ENCODE measurements around the gene LCE3B. TPM values are rescaled to one million over a fixed set of nuclear protein-coding genes. Genes with fewer than 3 reads are reported as not detected.

LCE3B gene
- total RNA-seq, 1 experiment from 2014 or later = not detected

DNA sequence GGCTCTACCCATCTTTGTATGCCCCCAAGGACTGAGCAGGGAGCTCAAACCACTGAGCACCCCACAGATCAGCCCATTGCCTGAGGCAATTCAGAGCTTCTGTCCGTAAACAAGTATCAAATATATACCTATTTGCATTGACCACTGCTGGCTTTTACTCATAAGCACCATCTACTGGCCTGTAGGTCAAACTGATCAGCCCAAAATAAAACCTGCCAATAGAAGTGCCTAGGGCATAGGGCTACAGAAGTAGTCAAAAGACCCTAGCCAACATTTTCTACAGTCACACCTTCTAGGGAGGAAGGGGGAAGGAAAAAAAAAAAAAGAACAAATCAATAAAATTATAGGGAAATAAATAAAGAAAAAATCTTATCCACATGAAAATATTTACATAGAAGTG lies 28.0 kb upstream of the LCE3B start (continued):
- TF ChIP-seq, protein P1, sequence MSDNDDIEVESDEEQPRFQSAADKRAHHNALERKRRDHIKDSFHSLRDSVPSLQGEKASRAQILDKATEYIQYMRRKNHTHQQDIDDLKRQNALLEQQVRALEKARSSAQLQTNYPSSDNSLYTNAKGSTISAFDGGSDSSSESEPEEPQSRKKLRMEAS (CRISPR knock-in tag; IDR thresholded peaks at IDR 0.05) = no peak
- no peak for TF ChIP-seq NR1H2 (CRISPR knock-in tag; IDR thresholded peaks at IDR 0.05)
- no peak for TF ChIP-seq ZNF263 (CRISPR knock-in tag; IDR thresholded peaks at IDR 0.05; ENCODE audit: low read depth)
- no peak for TF ChIP-seq JUN (CRISPR knock-in tag; IDR thresholded peaks at IDR 0.05)
- no peak for TF ChIP-seq ZNF671 (CRISPR knock-in tag; IDR thresholded peaks at IDR 0.05)
- TF ChIP-seq SP1 (CRISPR knock-in tag; conservative IDR thresholded peaks at IDR 0.05) = no peak

DNA sequence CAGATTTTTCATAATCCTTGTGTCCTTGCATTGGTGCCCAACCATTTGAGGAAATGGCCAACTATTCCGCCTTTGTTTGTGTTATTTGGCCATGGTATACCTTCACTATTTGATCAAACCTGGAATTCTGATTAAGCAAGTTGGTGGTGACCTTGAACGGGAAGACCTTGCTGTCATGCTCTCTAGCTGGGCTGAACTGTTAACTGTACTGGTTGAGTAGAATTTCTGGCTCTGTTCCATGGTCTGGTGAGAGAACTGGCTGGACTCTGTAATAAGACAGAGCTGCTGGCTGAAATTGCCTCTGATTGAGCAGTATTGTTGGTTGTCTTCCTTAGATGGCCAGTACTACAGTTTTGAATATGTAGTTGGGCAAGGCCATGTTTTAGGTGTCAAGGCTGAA lies 16.6 kb upstream of the LCE3B start:
- Mint-ChIP-seq H3K36me3 (peaks cover 70% of the 10 kb centered on the region), H3K27me3 (ENCODE audit: low read depth) (peaks cover 7% of the 10 kb centered on the region; the same call in 1 of the 2 replicates), H3K4me1 (no peaks in the 10 kb centered on the region), H3K27ac (no peak overlapping the region), H3K4me3 (no peak overlapping the region), H3K9me3 (peaks cover 87% of the 10 kb centered on the region)
- DNase-seq (ENCODE audit: low spot score) (no peak), ATAC-seq (no peak)
- CTCF ChIA-PET = no interaction called here
- POLR2A ChIA-PET = no interaction called here
- TF ChIP-seq, protein P2, sequence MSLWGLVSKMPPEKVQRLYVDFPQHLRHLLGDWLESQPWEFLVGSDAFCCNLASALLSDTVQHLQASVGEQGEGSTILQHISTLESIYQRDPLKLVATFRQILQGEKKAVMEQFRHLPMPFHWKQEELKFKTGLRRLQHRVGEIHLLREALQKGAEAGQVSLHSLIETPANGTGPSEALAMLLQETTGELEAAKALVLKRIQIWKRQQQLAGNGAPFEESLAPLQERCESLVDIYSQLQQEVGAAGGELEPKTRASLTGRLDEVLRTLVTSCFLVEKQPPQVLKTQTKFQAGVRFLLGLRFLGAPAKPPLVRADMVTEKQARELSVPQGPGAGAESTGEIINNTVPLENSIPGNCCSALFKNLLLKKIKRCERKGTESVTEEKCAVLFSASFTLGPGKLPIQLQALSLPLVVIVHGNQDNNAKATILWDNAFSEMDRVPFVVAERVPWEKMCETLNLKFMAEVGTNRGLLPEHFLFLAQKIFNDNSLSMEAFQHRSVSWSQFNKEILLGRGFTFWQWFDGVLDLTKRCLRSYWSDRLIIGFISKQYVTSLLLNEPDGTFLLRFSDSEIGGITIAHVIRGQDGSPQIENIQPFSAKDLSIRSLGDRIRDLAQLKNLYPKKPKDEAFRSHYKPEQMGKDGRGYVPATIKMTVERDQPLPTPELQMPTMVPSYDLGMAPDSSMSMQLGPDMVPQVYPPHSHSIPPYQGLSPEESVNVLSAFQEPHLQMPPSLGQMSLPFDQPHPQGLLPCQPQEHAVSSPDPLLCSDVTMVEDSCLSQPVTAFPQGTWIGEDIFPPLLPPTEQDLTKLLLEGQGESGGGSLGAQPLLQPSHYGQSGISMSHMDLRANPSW (CRISPR knock-in tag; conservative IDR thresholded peaks at IDR 0.05; ENCODE audit: low read depth) = no peak
- TF ChIP-seq, protein P3, sequence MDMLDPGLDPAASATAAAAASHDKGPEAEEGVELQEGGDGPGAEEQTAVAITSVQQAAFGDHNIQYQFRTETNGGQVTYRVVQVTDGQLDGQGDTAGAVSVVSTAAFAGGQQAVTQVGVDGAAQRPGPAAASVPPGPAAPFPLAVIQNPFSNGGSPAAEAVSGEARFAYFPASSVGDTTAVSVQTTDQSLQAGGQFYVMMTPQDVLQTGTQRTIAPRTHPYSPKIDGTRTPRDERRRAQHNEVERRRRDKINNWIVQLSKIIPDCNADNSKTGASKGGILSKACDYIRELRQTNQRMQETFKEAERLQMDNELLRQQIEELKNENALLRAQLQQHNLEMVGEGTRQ (CRISPR knock-in tag; IDR thresholded peaks at IDR 0.05) = no peak

DNA sequence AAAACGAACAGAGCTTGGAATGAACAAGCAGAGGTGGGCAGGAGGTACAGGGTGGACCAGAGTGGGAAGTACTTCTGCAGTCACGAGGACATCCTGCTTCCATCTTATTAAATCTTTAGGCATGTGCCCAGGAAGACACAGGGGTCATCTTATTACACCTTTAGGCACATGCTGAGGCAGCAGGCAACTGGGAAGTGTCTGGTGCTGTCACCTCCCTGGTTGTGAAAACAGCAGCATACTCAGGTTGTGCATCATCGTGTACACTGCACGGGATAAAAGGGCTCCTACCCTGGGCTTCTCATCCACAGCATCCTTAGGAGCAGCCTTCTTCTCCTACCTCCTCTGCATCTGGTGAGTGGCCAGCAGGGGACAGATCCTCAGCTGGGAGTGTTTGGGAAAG lies 13.7 kb upstream of the LCE3B start, which contains the start of gene LCE3C:
Gene LCE3C (plus strand): TSS at position 301 of the 400 bp plus-strand sequence. CDS start 498 bp downstream, outside the sequence.
- no peak within 1 kb of the TSS for H3K4me3 Mint-ChIP-seq
- no peaks in the 10 kb centered on the region for H3K4me1 Mint-ChIP-seq
- peaks cover 75% of the 10 kb centered on the region for H3K36me3 Mint-ChIP-seq
- H3K9me3 Mint-ChIP-seq = peaks cover 89% of the 10 kb centered on the region
- ChIA-PET POLR2A (no interaction called here), CTCF (no interaction called here)
- peaks cover 11% of the 10 kb centered on the region for H3K27me3 Mint-ChIP-seq (ENCODE audit: low read depth)
- ATAC-seq = no peak
- DNase-seq (ENCODE audit: low spot score) = no peak
- TF ChIP-seq, protein P2 (CRISPR knock-in tag; conservative IDR thresholded peaks at IDR 0.05; ENCODE audit: low read depth) = no peak
- TF ChIP-seq RELA (CRISPR knock-in tag; IDR thresholded peaks at IDR 0.05; ENCODE audit: borderline replicate concordance) (no peak), ZNF416 (CRISPR knock-in tag; IDR thresholded peaks at IDR 0.05) (no peak), ETV6 (CRISPR knock-in tag; IDR thresholded peaks at IDR 0.05) (no peak), FOXP1 (CRISPR knock-in tag; IDR thresholded peaks at IDR 0.05; ENCODE audit: borderline replicate concordance) (no peak)
- TF ChIP-seq, protein P4, sequence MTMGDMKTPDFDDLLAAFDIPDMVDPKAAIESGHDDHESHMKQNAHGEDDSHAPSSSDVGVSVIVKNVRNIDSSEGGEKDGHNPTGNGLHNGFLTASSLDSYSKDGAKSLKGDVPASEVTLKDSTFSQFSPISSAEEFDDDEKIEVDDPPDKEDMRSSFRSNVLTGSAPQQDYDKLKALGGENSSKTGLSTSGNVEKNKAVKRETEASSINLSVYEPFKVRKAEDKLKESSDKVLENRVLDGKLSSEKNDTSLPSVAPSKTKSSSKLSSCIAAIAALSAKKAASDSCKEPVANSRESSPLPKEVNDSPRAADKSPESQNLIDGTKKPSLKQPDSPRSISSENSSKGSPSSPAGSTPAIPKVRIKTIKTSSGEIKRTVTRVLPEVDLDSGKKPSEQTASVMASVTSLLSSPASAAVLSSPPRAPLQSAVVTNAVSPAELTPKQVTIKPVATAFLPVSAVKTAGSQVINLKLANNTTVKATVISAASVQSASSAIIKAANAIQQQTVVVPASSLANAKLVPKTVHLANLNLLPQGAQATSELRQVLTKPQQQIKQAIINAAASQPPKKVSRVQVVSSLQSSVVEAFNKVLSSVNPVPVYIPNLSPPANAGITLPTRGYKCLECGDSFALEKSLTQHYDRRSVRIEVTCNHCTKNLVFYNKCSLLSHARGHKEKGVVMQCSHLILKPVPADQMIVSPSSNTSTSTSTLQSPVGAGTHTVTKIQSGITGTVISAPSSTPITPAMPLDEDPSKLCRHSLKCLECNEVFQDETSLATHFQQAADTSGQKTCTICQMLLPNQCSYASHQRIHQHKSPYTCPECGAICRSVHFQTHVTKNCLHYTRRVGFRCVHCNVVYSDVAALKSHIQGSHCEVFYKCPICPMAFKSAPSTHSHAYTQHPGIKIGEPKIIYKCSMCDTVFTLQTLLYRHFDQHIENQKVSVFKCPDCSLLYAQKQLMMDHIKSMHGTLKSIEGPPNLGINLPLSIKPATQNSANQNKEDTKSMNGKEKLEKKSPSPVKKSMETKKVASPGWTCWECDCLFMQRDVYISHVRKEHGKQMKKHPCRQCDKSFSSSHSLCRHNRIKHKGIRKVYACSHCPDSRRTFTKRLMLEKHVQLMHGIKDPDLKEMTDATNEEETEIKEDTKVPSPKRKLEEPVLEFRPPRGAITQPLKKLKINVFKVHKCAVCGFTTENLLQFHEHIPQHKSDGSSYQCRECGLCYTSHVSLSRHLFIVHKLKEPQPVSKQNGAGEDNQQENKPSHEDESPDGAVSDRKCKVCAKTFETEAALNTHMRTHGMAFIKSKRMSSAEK (CRISPR knock-in tag; IDR thresholded peaks at IDR 0.05; ENCODE audit: borderline replicate concordance) = no peak
- no peak within 1 kb of the TSS for H3K27ac Mint-ChIP-seq

Data from WTC11 (cell line).